ENCODE measurements around the gene ENTPD8.

ENTPD8 gene

GRCh38 chr9:137426018-137426681, 15.0 kb downstream of the ENTPD8 start:
- Histone ChIP-seq H3K27me3 (ENCODE audit: insufficient read depth, low read depth) (peaks cover 32% of the 10 kb centered on the region), H3K27ac (no peak overlapping the region), H2AFZ (ENCODE audit: low read depth) (no peak overlapping the region), H3K79me2 (ENCODE audit: insufficient read depth, low read depth) (no peaks in the 10 kb centered on the region; the same call in 1 of the 2 replicates), H3K36me3 (ENCODE audit: insufficient read depth) (no peaks in the 10 kb centered on the region), H3K4me1 (ENCODE audit: low read depth, poor library complexity, severe bottlenecking) (peaks cover 23% of the 10 kb centered on the region), H4K20me1 (ENCODE audit: insufficient read depth) (no peaks in the 10 kb centered on the region), H3K4me2 (no peak overlapping the region), H3K9ac (no peak overlapping the region), H3K4me3 (IDR thresholded peaks at IDR 0.05; ENCODE audit: insufficient read depth, low read depth, low read length) (no peak overlapping the region)
- TF ChIP-seq CTCF (conservative IDR thresholded peaks at IDR 0.05; ENCODE audit: low read depth, low read length): no peak

GRCh38 chr9:137423514-137424291, 17.5 kb downstream of the ENTPD8 start:
- Histone ChIP-seq H3K27ac (no peak overlapping the region), H4K20me1 (ENCODE audit: insufficient read depth) (no peaks in the 10 kb centered on the region), H3K4me2 (peak overlapping the region; percentile 84), H3K4me3 (IDR thresholded peaks at IDR 0.05; ENCODE audit: insufficient read depth, low read depth, low read length) (no peak overlapping the region), H3K36me3 (ENCODE audit: insufficient read depth) (no peaks in the 10 kb centered on the region), H3K4me1 (ENCODE audit: low read depth, poor library complexity, severe bottlenecking) (peaks cover 16% of the 10 kb centered on the region), H3K9ac (peak overlapping the region; percentile 50; the same call in 1 of the 2 replicates), H2AFZ (ENCODE audit: low read depth) (peak overlapping the region; percentile 81), H3K79me2 (ENCODE audit: insufficient read depth, low read depth) (no peaks in the 10 kb centered on the region; the same call in 1 of the 2 replicates), H3K27me3 (ENCODE audit: insufficient read depth, low read depth) (peaks cover 23% of the 10 kb centered on the region)
- peak; percentile 18; the same call in 1 of the 2 replicates for TF ChIP-seq CTCF (conservative IDR thresholded peaks at IDR 0.05; ENCODE audit: low read depth, low read length)

GRCh38 chr9:137422604-137423513, 18.3 kb downstream of the ENTPD8 start, which contains the start of the genes EXD3 and NOXA1:
Gene EXD3, minus strand, starts transcription at chr9:137423162. Its CDS starts 27,805 bp downstream, at chr9:137395357.
Gene NOXA1, plus strand, starts transcription at chr9:137423393. Its CDS starts 137 bp downstream, at chr9:137423530.
- Histone ChIP-seq H3K27ac (peak within 1 kb of the TSS; percentile 5; the same call in 1 of the 2 replicates), H3K27me3 (ENCODE audit: insufficient read depth, low read depth) (peaks cover 20% of the 10 kb centered on the region), H3K36me3 (ENCODE audit: insufficient read depth) (no peaks in the 10 kb centered on the region), H3K4me2 (peak within 1 kb of the TSS; percentile 85), H3K4me3 (IDR thresholded peaks at IDR 0.05; ENCODE audit: insufficient read depth, low read depth, low read length) (no peak within 1 kb of the TSS), H3K4me1 (ENCODE audit: low read depth, poor library complexity, severe bottlenecking) (peaks cover 16% of the 10 kb centered on the region), H3K9ac (peak within 1 kb of the TSS; percentile 56), H2AFZ (ENCODE audit: low read depth) (peak within 1 kb of the TSS; percentile 81), H3K79me2 (ENCODE audit: insufficient read depth, low read depth) (no peaks in the 10 kb centered on the region; the same call in 1 of the 2 replicates), H4K20me1 (ENCODE audit: insufficient read depth) (no peaks in the 10 kb centered on the region)
- peak; percentile 39; the same call in 1 of the 2 replicates for TF ChIP-seq CTCF (conservative IDR thresholded peaks at IDR 0.05; ENCODE audit: low read depth, low read length)
